Liver (tissue), 9 donors: Measurements from ENCODE around the gene ABCC10. TPM values are rescaled to one million over a fixed set of nuclear protein-coding genes. Genes with fewer than 3 reads are reported as not detected.

Experiments
- DNase-seq: peaks from one replicate; pipeline ENCODE4 v3.0.0-alpha.2; 2017; ENCODE audit warnings: low spot score
- H3K27ac ChIP-seq, 2 donors: one replicate each; pipeline ENCODE4 v1.7.0; 2013; ENCODE audit warnings: inconsistent platforms in 2 of 2, low read length in 2 of 2, control low read depth in 1 of 2, low read depth in 1 of 2, mild to moderate bottlenecking in 1 of 2
- H3K27me3 ChIP-seq, 4 donors: one replicate each; pipeline versions ENCODE4 v1.6.1 to v1.7.0; 2013; ENCODE audit warnings: low read length in 3 of 4, inconsistent platforms in 1 of 4, mild to moderate bottlenecking in 1 of 4, moderate library complexity in 1 of 4; ENCODE audit not compliant: control insufficient read depth in 4 of 4, insufficient read depth in 4 of 4
- H3K36me3 ChIP-seq, 4 donors: one replicate each; pipeline versions ENCODE4 v1.6.1 to v1.7.0; 2013; ENCODE audit warnings: low read length in 3 of 4, mild to moderate bottlenecking in 3 of 4, low read depth in 1 of 4, moderate library complexity in 1 of 4; ENCODE audit not compliant: control insufficient read depth in 4 of 4, insufficient read depth in 3 of 4
- H3K4me1 ChIP-seq, 4 donors: one replicate each; pipeline versions ENCODE4 v1.6.1 to v1.7.0; 2013; ENCODE audit warnings: low read length in 3 of 4, mild to moderate bottlenecking in 3 of 4, moderate library complexity in 1 of 4; ENCODE audit not compliant: control insufficient read depth in 4 of 4, insufficient read depth in 4 of 4
- H3K4me3 ChIP-seq, 3 donors: one replicate each; pipeline versions ENCODE4 v1.6.1 to v1.7.0; 2013; ENCODE audit warnings: low read length in 3 of 3, control low read depth in 1 of 3, low read depth in 1 of 3, mild to moderate bottlenecking in 1 of 3
- H3K9ac ChIP-seq, 2 donors: one replicate each; pipeline ENCODE4 v1.7.0; 2013; ENCODE audit warnings: low read length in 2 of 2, mild to moderate bottlenecking in 2 of 2, moderate library complexity in 2 of 2, control low read depth in 1 of 2, low read depth in 1 of 2
- H3K9me3 ChIP-seq, 4 donors: one replicate each; pipeline versions ENCODE4 v1.6.1 to v1.7.0; 2013; ENCODE audit warnings: low read length in 3 of 4; ENCODE audit not compliant: control insufficient read depth in 4 of 4
- ATF3 ChIP-seq: IDR thresholded peaks from 2 replicates; pipeline ENCODE4 v1.6.1; 2016; ENCODE audit warnings: antibody characterized with exemption
- EGR1 ChIP-seq, 2 donors: IDR thresholded peaks; 2 replicates each; pipeline ENCODE4 v1.6.1; 2016 to 2018; ENCODE audit warnings: antibody characterized with exemption in 2 of 2, low read depth in 2 of 2
- FOXA1 ChIP-seq: IDR thresholded peaks from 2 replicates; pipeline ENCODE4 v1.6.1; 2016; ENCODE audit warnings: antibody characterized with exemption
- FOXA2 ChIP-seq: IDR thresholded peaks from 2 replicates; pipeline ENCODE4 v1.6.1; 2016; ENCODE audit warnings: antibody characterized with exemption
- GABPA ChIP-seq, 2 donors: IDR thresholded peaks in 1 of 2; conservative IDR thresholded peaks in 1 of 2; 2 replicates each; pipeline ENCODE4 v1.6.1; 2016; ENCODE audit warnings: antibody characterized with exemption in 2 of 2, mild to moderate bottlenecking in 1 of 2, moderate library complexity in 1 of 2
- HNF4A ChIP-seq, 2 donors: conservative IDR thresholded peaks; 2 replicates each; pipeline ENCODE4 v1.6.1; 2016; ENCODE audit warnings: antibody characterized with exemption in 2 of 2, mild to moderate bottlenecking in 2 of 2
- HNF4G ChIP-seq: IDR thresholded peaks from 2 replicates; pipeline ENCODE4 v1.6.1; 2016; ENCODE audit warnings: antibody characterized with exemption
- JUND ChIP-seq, 2 donors: IDR thresholded peaks; 2 replicates each; pipeline ENCODE4 v1.6.1; 2016; ENCODE audit warnings: antibody characterized with exemption in 2 of 2
- MAX ChIP-seq: IDR thresholded peaks from 2 replicates; pipeline ENCODE4 v1.6.1; 2016; ENCODE audit warnings: antibody characterized with exemption
- NR2F2 ChIP-seq: IDR thresholded peaks from 2 replicates; pipeline ENCODE4 v1.6.1; 2016; ENCODE audit warnings: antibody characterized with exemption
- RAD21 ChIP-seq, 2 donors: IDR thresholded peaks; 2 replicates each; pipeline ENCODE4 v1.6.1; 2016; ENCODE audit warnings: antibody characterized with exemption in 2 of 2, mild to moderate bottlenecking in 2 of 2
- RXRA ChIP-seq, 2 donors: IDR thresholded peaks; 2 replicates each; pipeline ENCODE4 v1.6.1; 2017 to 2018; ENCODE audit warnings: antibody characterized with exemption in 2 of 2, mild to moderate bottlenecking in 1 of 2
- SP1 ChIP-seq: IDR thresholded peaks from 2 replicates; pipeline ENCODE4 v1.6.1; 2018; ENCODE audit warnings: antibody characterized with exemption, mild to moderate bottlenecking
- TAF1 ChIP-seq: conservative IDR thresholded peaks from 2 replicates; pipeline ENCODE4 v1.6.1; 2016; ENCODE audit warnings: antibody characterized with exemption, mild to moderate bottlenecking
- YY1 ChIP-seq: IDR thresholded peaks from 2 replicates; pipeline ENCODE4 v1.6.1; 2016; ENCODE audit warnings: antibody characterized with exemption, mild to moderate bottlenecking
- WGBS: extraction: QIAGEN DNeasy Blood & Tissue Kit; methylation state at CpG from one replicate; pipeline ENCODE4 v1.1.7; 2013; 5-methylcytosine and 5-hydroxymethylcytosine counted together
- polyA plus RNA-seq, 2 donors: library from polyadenylated mRNA; stranded (reverse) in 1 of 2; unstranded in 1 of 2; fragments of 200-250 nt in 1 of 2; fragments of >200 nt in 1 of 2; fragmentation: Nextera tagmentation in 1 of 2; extraction: Ambion mirVana in 1 of 2; gene quantifications; one replicate each; pipeline versions ENCODE4 v1.2.1 to v1.2.3, GENCODE V29; 2013 to 2015
- total RNA-seq, 2 donors: library from RNA; depleted of rRNA; stranded (reverse); fragments of >200 nt; gene quantifications; one replicate each; pipeline ENCODE4 v1.2.3, GENCODE V29; 2014
- TF ChIP-seq, protein P1 (sequence below): IDR thresholded peaks from 2 replicates; pipeline ENCODE4 v1.6.1; 2016; ENCODE audit warnings: antibody characterized with exemption, mild to moderate bottlenecking
- TF ChIP-seq, protein P2 (sequence below): fragments of 150-350 bp; IDR thresholded peaks from 2 replicates; pipeline ENCODE4 v1.5.1; 2017; ENCODE audit warnings: improper control_type of control experiment, low read depth, low read length; ENCODE audit not compliant: missing input control
- TF ChIP-seq, protein P3 (sequence below): IDR thresholded peaks from 2 replicates; pipeline ENCODE4 v1.6.1; 2016; ENCODE audit warnings: antibody characterized with exemption
- donor health status: healthy.
- donor health status: healthy.
- donor health status: healthy.
- donor health status: healthy.
- donor health status: healthy.

Gene ABCC10
- total and polyA plus RNA-seq, 4 donors: 3.9 to 10.6 (median 5.1) TPM

DNA sequence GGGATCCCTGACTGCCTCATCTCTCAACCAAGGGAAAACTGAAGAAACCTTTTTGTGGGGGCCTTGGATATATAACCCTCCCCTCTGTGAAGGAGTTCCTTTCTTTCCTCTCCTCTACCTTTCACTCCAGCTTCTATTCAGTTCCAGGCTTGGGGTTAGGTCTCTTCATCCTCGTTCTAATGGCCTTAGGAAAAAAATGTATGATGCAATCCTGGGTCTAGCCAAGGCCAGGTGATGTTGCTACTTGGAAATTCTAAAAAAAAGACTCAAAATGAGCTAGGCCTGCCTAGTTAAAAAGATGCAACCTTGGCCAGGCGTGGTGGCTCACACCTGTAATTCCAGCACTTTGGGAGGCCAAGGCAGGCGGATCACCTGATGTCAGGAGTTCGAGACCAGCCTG is 7.6 kb downstream of the ABCC10 start:
- peaks cover 0 to 18% (median 2%) of the 10 kb centered on the region in 4 donors for H3K36me3 ChIP-seq
- WGBS: 93% methylated on average over 4 of the region's 4 CpGs
- H3K27ac ChIP-seq: no peak overlapping the region
- H3K4me1 ChIP-seq: peaks cover 0 to 8% (median 0%) of the 10 kb centered on the region in 4 donors
- DNase-seq: no peak
- H3K4me3 ChIP-seq: no peak overlapping the region
- H3K9me3 ChIP-seq: no peaks in the 10 kb centered on the region
- no peak for TF ChIP-seq HNF4G
- TF ChIP-seq EGR1 (IDR thresholded peaks at IDR 0.05; ENCODE audit: low read depth in 2 of 2): no peak
- TF ChIP-seq ATF3: no peak
- TF ChIP-seq JUND (IDR thresholded peaks at IDR 0.05): no peak
- TF ChIP-seq GABPA (IDR thresholded peaks at IDR 0.05 in 1 of 2, conservative IDR thresholded peaks at IDR 0.05 in 1 of 2): no peak
- TF ChIP-seq RXRA (IDR thresholded peaks at IDR 0.05): no peak
- no peak for TF ChIP-seq RAD21 (IDR thresholded peaks at IDR 0.05)
- no peak for TF ChIP-seq HNF4A (conservative IDR thresholded peaks at IDR 0.05)
- no peak for TF ChIP-seq TAF1
- TF ChIP-seq, protein P1, sequence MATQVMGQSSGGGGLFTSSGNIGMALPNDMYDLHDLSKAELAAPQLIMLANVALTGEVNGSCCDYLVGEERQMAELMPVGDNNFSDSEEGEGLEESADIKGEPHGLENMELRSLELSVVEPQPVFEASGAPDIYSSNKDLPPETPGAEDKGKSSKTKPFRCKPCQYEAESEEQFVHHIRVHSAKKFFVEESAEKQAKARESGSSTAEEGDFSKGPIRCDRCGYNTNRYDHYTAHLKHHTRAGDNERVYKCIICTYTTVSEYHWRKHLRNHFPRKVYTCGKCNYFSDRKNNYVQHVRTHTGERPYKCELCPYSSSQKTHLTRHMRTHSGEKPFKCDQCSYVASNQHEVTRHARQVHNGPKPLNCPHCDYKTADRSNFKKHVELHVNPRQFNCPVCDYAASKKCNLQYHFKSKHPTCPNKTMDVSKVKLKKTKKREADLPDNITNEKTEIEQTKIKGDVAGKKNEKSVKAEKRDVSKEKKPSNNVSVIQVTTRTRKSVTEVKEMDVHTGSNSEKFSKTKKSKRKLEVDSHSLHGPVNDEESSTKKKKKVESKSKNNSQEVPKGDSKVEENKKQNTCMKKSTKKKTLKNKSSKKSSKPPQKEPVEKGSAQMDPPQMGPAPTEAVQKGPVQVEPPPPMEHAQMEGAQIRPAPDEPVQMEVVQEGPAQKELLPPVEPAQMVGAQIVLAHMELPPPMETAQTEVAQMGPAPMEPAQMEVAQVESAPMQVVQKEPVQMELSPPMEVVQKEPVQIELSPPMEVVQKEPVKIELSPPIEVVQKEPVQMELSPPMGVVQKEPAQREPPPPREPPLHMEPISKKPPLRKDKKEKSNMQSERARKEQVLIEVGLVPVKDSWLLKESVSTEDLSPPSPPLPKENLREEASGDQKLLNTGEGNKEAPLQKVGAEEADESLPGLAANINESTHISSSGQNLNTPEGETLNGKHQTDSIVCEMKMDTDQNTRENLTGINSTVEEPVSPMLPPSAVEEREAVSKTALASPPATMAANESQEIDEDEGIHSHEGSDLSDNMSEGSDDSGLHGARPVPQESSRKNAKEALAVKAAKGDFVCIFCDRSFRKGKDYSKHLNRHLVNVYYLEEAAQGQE: no peak
- TF ChIP-seq YY1: no peak
- TF ChIP-seq, protein P2, sequence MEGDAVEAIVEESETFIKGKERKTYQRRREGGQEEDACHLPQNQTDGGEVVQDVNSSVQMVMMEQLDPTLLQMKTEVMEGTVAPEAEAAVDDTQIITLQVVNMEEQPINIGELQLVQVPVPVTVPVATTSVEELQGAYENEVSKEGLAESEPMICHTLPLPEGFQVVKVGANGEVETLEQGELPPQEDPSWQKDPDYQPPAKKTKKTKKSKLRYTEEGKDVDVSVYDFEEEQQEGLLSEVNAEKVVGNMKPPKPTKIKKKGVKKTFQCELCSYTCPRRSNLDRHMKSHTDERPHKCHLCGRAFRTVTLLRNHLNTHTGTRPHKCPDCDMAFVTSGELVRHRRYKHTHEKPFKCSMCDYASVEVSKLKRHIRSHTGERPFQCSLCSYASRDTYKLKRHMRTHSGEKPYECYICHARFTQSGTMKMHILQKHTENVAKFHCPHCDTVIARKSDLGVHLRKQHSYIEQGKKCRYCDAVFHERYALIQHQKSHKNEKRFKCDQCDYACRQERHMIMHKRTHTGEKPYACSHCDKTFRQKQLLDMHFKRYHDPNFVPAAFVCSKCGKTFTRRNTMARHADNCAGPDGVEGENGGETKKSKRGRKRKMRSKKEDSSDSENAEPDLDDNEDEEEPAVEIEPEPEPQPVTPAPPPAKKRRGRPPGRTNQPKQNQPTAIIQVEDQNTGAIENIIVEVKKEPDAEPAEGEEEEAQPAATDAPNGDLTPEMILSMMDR: no peak
- TF ChIP-seq, protein P3, sequence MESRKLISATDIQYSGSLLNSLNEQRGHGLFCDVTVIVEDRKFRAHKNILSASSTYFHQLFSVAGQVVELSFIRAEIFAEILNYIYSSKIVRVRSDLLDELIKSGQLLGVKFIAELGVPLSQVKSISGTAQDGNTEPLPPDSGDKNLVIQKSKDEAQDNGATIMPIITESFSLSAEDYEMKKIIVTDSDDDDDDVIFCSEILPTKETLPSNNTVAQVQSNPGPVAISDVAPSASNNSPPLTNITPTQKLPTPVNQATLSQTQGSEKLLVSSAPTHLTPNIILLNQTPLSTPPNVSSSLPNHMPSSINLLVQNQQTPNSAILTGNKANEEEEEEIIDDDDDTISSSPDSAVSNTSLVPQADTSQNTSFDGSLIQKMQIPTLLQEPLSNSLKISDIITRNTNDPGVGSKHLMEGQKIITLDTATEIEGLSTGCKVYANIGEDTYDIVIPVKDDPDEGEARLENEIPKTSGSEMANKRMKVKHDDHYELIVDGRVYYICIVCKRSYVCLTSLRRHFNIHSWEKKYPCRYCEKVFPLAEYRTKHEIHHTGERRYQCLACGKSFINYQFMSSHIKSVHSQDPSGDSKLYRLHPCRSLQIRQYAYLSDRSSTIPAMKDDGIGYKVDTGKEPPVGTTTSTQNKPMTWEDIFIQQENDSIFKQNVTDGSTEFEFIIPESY: no peak
- no peak for TF ChIP-seq MAX
- no peak for TF ChIP-seq SP1
- TF ChIP-seq FOXA1: no peak
- no peak for TF ChIP-seq FOXA2
- no peak for TF ChIP-seq NR2F2
- no peak overlapping the region for H3K9ac ChIP-seq
- H3K27me3 ChIP-seq: no peaks in the 10 kb centered on the region
